ENCODE results near the gene SEC14L5. TPM values are rescaled to one million over a fixed set of nuclear protein-coding genes. Genes with fewer than 3 reads are reported as not detected.

Gene SEC14L5
- total and polyA plus RNA-seq, 2 donors (not counting 3 experiments of a cell fraction or from before 2014, with no cell fraction given), result not detected

DNA sequence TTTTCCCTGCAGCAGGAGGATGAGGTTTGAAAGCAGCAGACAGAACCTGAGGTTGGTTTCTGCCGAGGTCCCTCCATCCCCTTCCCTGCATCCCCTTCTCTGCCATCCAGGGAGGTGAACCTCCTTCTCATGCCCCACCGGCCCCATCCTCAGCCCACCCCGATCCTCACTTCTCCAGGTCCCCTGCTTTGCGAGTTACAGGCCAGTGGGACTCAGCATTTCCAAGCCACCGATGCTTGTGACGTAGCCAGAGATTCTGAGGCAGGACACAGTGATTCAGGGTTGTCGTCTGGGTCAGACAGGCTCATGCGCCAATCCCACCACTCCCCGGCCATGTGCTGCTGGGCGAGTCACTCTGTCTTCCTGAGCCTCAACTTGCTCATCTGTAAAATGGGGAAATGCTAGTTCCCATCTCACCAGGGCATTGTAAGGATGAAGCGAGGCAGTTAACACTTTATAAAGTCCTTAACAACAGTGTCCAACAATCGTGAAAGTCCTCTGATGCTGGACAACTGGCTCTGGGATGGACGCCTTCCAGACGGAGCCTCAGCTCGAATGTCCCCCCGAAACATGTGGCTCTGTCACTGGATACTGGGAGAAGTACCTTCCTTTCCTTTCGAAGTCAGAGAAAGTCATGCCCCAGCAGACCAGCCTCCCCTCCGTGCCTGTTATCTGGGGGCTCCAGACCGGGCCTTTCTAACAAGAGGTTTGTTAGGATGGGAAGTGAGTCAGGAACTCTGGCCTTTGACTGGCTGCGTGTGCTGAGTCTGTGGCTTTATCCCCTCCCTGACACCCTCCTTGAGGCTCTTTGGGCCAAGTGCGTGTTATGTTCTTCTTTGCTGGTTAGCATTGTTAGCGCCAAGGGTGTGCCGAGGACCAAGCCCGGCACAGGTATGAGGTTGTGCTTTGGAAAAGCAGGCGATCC lies 21.9 kb downstream of the SEC14L5 start:
- TF ChIP-seq, protein P1, sequence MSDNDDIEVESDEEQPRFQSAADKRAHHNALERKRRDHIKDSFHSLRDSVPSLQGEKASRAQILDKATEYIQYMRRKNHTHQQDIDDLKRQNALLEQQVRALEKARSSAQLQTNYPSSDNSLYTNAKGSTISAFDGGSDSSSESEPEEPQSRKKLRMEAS (IDR thresholded peaks at IDR 0.05; ENCODE audit: insufficient read depth, insufficient read length), result no peak
- TF ChIP-seq, protein P2, sequence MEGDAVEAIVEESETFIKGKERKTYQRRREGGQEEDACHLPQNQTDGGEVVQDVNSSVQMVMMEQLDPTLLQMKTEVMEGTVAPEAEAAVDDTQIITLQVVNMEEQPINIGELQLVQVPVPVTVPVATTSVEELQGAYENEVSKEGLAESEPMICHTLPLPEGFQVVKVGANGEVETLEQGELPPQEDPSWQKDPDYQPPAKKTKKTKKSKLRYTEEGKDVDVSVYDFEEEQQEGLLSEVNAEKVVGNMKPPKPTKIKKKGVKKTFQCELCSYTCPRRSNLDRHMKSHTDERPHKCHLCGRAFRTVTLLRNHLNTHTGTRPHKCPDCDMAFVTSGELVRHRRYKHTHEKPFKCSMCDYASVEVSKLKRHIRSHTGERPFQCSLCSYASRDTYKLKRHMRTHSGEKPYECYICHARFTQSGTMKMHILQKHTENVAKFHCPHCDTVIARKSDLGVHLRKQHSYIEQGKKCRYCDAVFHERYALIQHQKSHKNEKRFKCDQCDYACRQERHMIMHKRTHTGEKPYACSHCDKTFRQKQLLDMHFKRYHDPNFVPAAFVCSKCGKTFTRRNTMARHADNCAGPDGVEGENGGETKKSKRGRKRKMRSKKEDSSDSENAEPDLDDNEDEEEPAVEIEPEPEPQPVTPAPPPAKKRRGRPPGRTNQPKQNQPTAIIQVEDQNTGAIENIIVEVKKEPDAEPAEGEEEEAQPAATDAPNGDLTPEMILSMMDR (IDR thresholded peaks at IDR 0.05; ENCODE audit: extremely low read depth in 1 of 2, insufficient read depth in 1 of 2, low read depth in 1 of 2, low read length in 2 of 2), result no peak
- no peak for TF ChIP-seq POLR2AphosphoS5 (IDR thresholded peaks at IDR 0.05; ENCODE audit: insufficient read depth, low read depth, low read length)
- no peak for TF ChIP-seq MYC (IDR thresholded peaks at IDR 0.05; ENCODE audit: low read depth, low read length)
- no peak for TF ChIP-seq FOS (IDR thresholded peaks at IDR 0.05; ENCODE audit: borderline replicate concordance, insufficient read depth, low read length)
- no peak for TF ChIP-seq POLR2A (IDR thresholded peaks at IDR 0.05; ENCODE audit: low read depth, low read length)
- no peak for TF ChIP-seq GATA2 (IDR thresholded peaks at IDR 0.05; ENCODE audit: insufficient read depth, insufficient read length, low read depth, low read length)
- no peak for TF ChIP-seq EZH2 (IDR thresholded peaks at IDR 0.05; ENCODE audit: borderline replicate concordance, low read depth, low read length, severe bottlenecking)
- TF ChIP-seq JUN (IDR thresholded peaks at IDR 0.05; ENCODE audit: borderline replicate concordance, insufficient read depth, insufficient read length, low read depth), result no peak
- no peaks in the 10 kb centered on the region for H3K9me3 ChIP-seq (replicated peaks; ENCODE audit: control insufficient read depth, insufficient read depth, low read length)
- no peaks in the 10 kb centered on the region for H3K4me1 ChIP-seq (ENCODE audit: control insufficient read depth, extremely low read depth, insufficient read depth, low read length)
- POLR2A ChIA-PET, result no interaction called here
- CTCF ChIA-PET, result no interaction called here
- no TSS peak for BruUV-seq (replicated peaks)
- H3K27ac ChIP-seq (ENCODE audit: insufficient read depth, low read depth, low read length), result no peak overlapping the region
- H3K9me1 ChIP-seq (replicated peaks; ENCODE audit: control insufficient read depth, extremely low read depth, insufficient read depth, low read length), result no peaks in the 10 kb centered on the region
- DNase-seq (ENCODE audit: low read depth, low spot score) (no peak), FAIRE-seq (no peak)
- no peak overlapping the region for H2AFZ ChIP-seq (ENCODE audit: low read depth, low read length)
- dilution Hi-C loops (cut with MboI; ENCODE audit: extremely low pct_ligation_motif_present, low sequenced_read_pairs), result no loop called here
- H3K4me3 ChIP-seq (replicated peaks in 1 of 3; ENCODE audit: insufficient read depth in 1 of 3, low read depth in 1 of 3, low read length in 3 of 3), result no peak overlapping the region
- intact Hi-C loops (cut with micrococcal nuclease), result no loop called here
- H3K36me3 ChIP-seq (ENCODE audit: control insufficient read depth in 2 of 2, extremely low read depth in 1 of 2, insufficient read depth in 2 of 2, low read length in 2 of 2), result no peaks in the 10 kb centered on the region
- no peak overlapping the region for H3K9ac ChIP-seq (replicated peaks; ENCODE audit: extremely low read depth, insufficient read depth, low read length)
- H3K4me2 ChIP-seq (ENCODE audit: insufficient read depth, low read length), result no peak overlapping the region
- H3K79me2 ChIP-seq (ENCODE audit: control insufficient read depth, insufficient read depth, low read length), result no peaks in the 10 kb centered on the region
- peaks cover 0 to 3% of the 10 kb centered on the region in 2 experiments for H3K27me3 ChIP-seq (ENCODE audit: control insufficient read depth in 2 of 2, insufficient read depth in 2 of 2, low read length in 2 of 2)
- H4K20me1 ChIP-seq (replicated peaks; ENCODE audit: control insufficient read depth, extremely low read depth, insufficient read depth, low read length), result no peaks in the 10 kb centered on the region

Measured in endothelial cell of umbilical vein (primary cell).